Airway epithelial cell (primary cell): Measurements from ENCODE around the gene MAGEA11. TPM values are rescaled to one million over a fixed set of nuclear protein-coding genes. Genes with fewer than 3 reads are reported as not detected.

Experiments used
- total RNA-seq: library from RNA; depleted of rRNA; stranded (reverse); fragments of >200 nt; gene quantifications from 2 replicates; pipeline ENCODE4 v1.2.3, GENCODE V29; 2015

MAGEA11 gene
- total RNA-seq = not detected in 2 replicates

GRCh38 chrX:149711545-149712236, at the start of gene MAGEA11:
TSS of gene MAGEA11 (plus strand) at chrX:149712060. CDS start at chrX:149713160, 1,100 bp downstream.

Other genes starting within 250 kb of the MAGEA11 start
- 29.2 and 31.8 TPM in 2 replicates for gene IDS, start 206.8 kb upstream of the MAGEA11 start, total RNA-seq
- gene EOLA1, start 171.0 kb upstream of the MAGEA11 start, total RNA-seq = 9.1 and 12.5 TPM in 2 replicates
- gene HSFX3, start 162.1 kb upstream of the MAGEA11 start, total RNA-seq = not detected in 2 replicates
- gene MAGEA9B, start 124.6 kb upstream of the MAGEA11 start, total RNA-seq = not detected in 2 replicates
- not detected in 2 replicates for gene HSFX2, start 116.7 kb upstream of the MAGEA11 start, total RNA-seq
- gene TMEM185A, start 80.3 kb upstream of the MAGEA11 start, total RNA-seq = 11.8 and 16.3 TPM in 2 replicates
- 0.05 and 0.85 TPM in 2 replicates for gene HSFX1, start 62.0 kb downstream of the MAGEA11 start, total RNA-seq
- gene MAGEA9, start 69.9 kb downstream of the MAGEA11 start, total RNA-seq = not detected in 2 replicates
- not detected in 2 replicates for gene MAGEA8, start 169.1 kb downstream of the MAGEA11 start, total RNA-seq
- gene HSFX4, start 217.5 kb downstream of the MAGEA11 start, total RNA-seq = not detected in 2 replicates
- gene EOLA2, start 226.4 kb downstream of the MAGEA11 start, total RNA-seq = 25.7 and 32.9 TPM in 2 replicates